ENCODE data around the gene NUMA1. TPM values are rescaled to one million over a fixed set of nuclear protein-coding genes. Genes with fewer than 3 reads are reported as not detected.

NUMA1 gene
- total RNA-seq, 4 donors from 2014 or later: 345 to 650 (median 380) TPM

DNA sequence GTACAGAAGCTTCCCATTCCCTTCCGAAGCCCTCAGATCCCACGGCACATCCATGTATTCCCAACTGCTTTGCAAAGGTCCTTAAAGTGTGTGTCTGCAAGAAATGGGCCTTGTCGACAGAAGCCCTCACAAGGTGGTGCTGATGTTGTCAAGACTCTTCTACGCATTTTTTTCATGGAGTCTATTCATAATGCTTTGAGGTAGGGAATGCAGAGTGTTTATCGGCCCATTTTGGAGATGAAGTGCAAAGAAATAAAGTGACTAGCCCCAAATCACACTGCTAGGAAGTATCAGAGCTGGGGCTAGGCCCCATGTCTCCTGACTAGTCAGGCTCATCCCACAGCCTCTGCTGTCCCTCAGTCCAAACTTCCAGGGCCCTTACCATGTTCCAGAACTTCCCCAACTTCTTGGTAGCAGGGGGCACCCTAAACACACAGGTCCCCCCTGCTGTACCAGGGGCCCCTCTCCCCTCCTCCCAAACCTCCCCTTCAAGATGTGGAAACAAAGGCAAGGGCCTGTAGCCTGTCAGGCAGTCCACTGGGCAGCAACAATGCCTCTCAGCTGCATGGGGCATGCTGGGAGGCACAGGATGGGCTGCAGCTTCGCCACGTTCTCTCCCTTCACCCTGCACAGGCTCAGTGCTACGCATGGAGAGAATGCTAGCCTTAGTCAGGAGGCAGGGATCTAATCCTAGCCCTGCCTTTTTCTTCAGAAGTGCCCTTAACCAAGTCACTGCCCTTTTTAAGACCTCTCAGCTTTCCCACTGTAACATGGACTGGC, 73.8 kb downstream of the NUMA1 start:
- H3K27me3 ChIP-seq: no peaks in the 10 kb centered on the region
- no peak overlapping the region for H3K27ac ChIP-seq
- DNase-seq (ENCODE audit: low spot score in 2 of 2): no peak
- TF ChIP-seq, protein P1, sequence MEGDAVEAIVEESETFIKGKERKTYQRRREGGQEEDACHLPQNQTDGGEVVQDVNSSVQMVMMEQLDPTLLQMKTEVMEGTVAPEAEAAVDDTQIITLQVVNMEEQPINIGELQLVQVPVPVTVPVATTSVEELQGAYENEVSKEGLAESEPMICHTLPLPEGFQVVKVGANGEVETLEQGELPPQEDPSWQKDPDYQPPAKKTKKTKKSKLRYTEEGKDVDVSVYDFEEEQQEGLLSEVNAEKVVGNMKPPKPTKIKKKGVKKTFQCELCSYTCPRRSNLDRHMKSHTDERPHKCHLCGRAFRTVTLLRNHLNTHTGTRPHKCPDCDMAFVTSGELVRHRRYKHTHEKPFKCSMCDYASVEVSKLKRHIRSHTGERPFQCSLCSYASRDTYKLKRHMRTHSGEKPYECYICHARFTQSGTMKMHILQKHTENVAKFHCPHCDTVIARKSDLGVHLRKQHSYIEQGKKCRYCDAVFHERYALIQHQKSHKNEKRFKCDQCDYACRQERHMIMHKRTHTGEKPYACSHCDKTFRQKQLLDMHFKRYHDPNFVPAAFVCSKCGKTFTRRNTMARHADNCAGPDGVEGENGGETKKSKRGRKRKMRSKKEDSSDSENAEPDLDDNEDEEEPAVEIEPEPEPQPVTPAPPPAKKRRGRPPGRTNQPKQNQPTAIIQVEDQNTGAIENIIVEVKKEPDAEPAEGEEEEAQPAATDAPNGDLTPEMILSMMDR (IDR thresholded peaks at IDR 0.05): no peak
- TF ChIP-seq POLR2A (IDR thresholded peaks at IDR 0.05) (no peak), EP300 (IDR thresholded peaks at IDR 0.05) (no peak)
- no peaks in the 10 kb centered on the region for H3K9me3 ChIP-seq
- peaks cover 22 to 100% (median 65%) of the 10 kb centered on the region in 3 donors for H3K36me3 ChIP-seq
- WGBS, 2 donors: 81 to 87% methylated on average over 8 of the region's 8 CpGs
- H3K4me3 ChIP-seq: no peak overlapping the region
- H3K4me1 ChIP-seq: peaks cover 0 to 10% (median 0%) of the 10 kb centered on the region in 4 donors

DNA sequence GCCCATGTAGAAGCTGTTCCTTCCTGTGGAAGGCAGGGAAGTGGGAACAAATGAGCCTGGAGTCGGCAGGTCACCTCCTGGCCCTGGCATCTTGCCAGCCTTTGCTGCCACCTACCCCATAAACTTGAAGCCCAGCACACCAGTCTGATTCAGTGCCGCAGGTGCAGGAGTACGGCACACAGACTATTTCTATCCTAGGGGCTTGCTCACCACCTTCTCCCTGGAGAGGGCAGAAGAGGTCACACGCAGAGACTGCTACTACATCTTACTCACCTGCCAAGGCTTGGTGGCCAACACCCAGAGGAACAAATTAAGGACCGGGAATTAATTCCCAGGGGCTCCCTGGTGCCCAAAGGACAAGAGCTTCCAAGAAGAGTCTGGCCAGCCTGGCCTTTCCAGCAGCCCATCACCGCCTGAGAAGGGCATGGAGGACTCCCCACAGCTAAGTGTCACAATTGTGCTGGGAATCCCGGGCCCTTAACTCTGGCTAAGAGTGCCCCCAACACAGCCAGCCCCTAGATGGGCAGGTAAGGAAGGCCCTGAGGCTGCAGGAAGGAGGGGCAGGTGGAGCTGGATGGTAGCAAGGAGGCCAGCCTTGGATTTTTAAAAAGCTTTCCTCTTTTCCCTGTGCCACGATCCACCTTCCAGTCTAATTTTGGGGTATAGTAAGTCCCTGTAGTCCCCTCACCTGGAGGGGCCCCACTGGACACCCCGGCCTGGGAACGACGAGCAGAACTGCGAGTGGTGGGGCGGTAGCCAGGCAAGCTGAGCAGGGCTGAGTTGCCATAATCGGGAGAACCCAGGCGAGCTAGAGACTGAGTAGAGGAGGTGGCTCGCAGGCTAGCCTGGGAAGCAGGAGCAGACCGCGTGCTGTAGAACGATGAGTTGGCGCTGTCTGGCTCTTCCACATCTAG, 74.7 kb downstream of the NUMA1 start:
- DNase-seq (ENCODE audit: low spot score in 2 of 2): no peak
- TF ChIP-seq EP300 (IDR thresholded peaks at IDR 0.05) (no peak), POLR2A (IDR thresholded peaks at IDR 0.05) (no peak)
- Histone ChIP-seq H3K27me3 (no peaks in the 10 kb centered on the region), H3K4me1 (peaks cover 0 to 10% (median 0%) of the 10 kb centered on the region in 4 donors), H3K9me3 (no peaks in the 10 kb centered on the region), H3K27ac (no peak overlapping the region), H3K4me3 (no peak overlapping the region), H3K36me3 (peaks cover 17 to 100% (median 64%) of the 10 kb centered on the region in 3 donors)
- WGBS, 2 donors: 86 to 89% methylated on average over 20 of the region's 20 CpGs

DNA sequence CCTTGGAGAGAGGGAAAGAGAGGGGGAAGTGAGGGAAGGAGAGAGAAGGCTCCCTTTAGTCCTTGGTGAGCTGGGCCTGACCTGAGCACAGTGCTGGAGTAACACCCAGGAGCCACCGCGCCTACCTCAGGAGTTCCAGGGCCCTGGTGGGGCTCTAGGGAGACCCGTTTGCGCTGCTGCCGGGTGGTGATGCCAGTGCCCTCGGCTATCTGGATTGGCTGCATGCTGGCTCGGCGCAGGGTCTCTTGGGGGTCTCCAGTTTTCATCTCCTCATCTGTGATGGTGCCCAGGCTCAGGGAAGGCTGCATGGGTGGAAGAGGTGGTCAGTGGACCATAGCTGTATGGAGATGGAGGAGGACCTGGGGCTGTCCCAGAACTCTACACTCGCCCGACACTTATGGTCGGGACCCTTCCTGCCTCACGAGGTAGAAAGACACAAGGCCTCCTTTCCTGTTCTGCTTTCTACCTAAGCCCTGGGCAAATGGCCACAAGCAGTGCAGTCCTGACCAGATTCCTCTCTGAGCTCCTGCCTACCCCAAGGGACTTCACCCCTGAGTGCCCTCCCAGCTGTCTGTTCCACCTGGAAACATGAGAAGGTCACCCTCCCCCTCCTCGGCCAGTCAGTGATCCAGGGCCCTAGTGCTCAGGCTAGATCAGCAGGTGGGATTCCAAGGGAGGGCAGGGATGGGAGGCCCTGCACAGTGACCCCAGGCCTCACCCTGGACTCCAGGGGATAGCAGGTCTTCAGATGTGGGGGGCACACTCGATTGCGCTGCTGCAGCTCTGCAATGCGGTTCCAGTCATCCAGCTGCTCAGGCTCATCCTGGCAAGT, 75.6 kb downstream of the NUMA1 start:
- no peaks in the 10 kb centered on the region for H3K9me3 ChIP-seq
- no peak overlapping the region for H3K27ac ChIP-seq
- H3K4me1 ChIP-seq: peaks cover 0 to 19% (median 4%) of the 10 kb centered on the region in 4 donors
- no peaks in the 10 kb centered on the region for H3K27me3 ChIP-seq
- no peak for DNase-seq (ENCODE audit: low spot score in 2 of 2)
- H3K36me3 ChIP-seq: peaks cover 14 to 99% (median 55%) of the 10 kb centered on the region in 3 donors
- TF ChIP-seq EP300 (IDR thresholded peaks at IDR 0.05) (no peak), POLR2A (IDR thresholded peaks at IDR 0.05) (no peak)
- TF ChIP-seq, protein P1 (IDR thresholded peaks at IDR 0.05): no peak
- WGBS, 2 donors: 79 to 80% methylated on average over 12 to 14 of the region's 16 CpGs
- H3K4me3 ChIP-seq: no peak overlapping the region

DNA sequence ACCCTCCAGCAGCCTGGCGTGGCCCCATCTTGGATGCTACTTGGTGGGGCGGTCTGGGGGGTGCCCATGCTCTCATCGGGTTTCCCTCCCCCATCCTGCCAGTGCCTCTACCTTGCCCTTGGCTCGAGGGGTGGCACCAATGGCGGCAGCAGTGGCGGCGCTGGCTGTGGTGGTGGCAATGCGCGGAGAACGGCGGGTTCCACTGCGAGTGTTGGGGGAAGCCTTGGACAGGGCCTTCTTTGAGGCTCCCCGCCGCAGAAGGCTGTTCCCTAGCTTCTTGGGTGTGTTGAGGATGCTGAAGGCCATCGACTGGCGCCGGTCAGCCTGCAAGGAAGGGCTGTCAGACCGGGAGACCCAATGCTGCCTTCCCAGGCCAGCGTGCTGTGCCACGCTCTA, 76.6 kb downstream of the NUMA1 start:
- DNase-seq (ENCODE audit: low spot score in 2 of 2): no peak
- Histone ChIP-seq H3K9me3 (no peaks in the 10 kb centered on the region), H3K4me3 (no peak overlapping the region), H3K27me3 (no peaks in the 10 kb centered on the region), H3K27ac (no peak overlapping the region), H3K36me3 (peaks cover 12 to 89% (median 48%) of the 10 kb centered on the region in 3 donors), H3K4me1 (peaks cover 0 to 29% (median 11%) of the 10 kb centered on the region in 4 donors)
- TF ChIP-seq, protein P1 (IDR thresholded peaks at IDR 0.05): no peak
- no peak for TF ChIP-seq EP300 (IDR thresholded peaks at IDR 0.05)
- TF ChIP-seq POLR2A (IDR thresholded peaks at IDR 0.05): no peak
- 89 to 92% methylated on average over 18 to 20 of the region's 20 CpGs for WGBS, 2 donors

Measured in tibial nerve (tissue), 4 donors.